ENCODE results near the gene HOXA5.

HOXA5 gene

GRCh38 chr7:27170426-27171324, 27.2 kb upstream of the HOXA5 start:
- DNase-seq: no peak

- DNase-seq: no peak
These were observed 26.4 kb upstream of the HOXA5 start for GRCh38 chr7:27169658-27170425.

GRCh38 chr7:27168265-27168947, 24.9 kb upstream of the HOXA5 start:
- no peak for DNase-seq

- no peak for DNase-seq
These were observed 24.4 kb upstream of the HOXA5 start for GRCh38 chr7:27167916-27168264.

GRCh38 chr7:27166531-27167505, 23.3 kb upstream of the HOXA5 start:
- DNase-seq: peak; percentile 49

- DNase-seq: no peak
These were observed 22.6 kb upstream of the HOXA5 start for GRCh38 chr7:27165996-27166530.

- DNase-seq: peak; percentile 79
These were observed 21.9 kb upstream of the HOXA5 start, which contains the start of gene HOXA9 for GRCh38 chr7:27165089-27165995. Gene HOXA9, minus strand, starts transcription at chr7:27165537. Its CDS starts 80 bp downstream, at chr7:27165457.

GRCh38 chr7:27164367-27165088, 21.0 kb upstream of the HOXA5 start:
- no peak for DNase-seq

- DNase-seq: no peak
These were observed 20.5 kb upstream of the HOXA5 start for GRCh38 chr7:27164045-27164366.

GRCh38 chr7:27163288-27164044, 20.0 kb upstream of the HOXA5 start:
- no peak for DNase-seq

- DNase-seq: no peak
These were observed 19.2 kb upstream of the HOXA5 start for GRCh38 chr7:27162561-27163287.

GRCh38 chr7:27161721-27162560, 18.5 kb upstream of the HOXA5 start:
- no peak for DNase-seq

- DNase-seq: no peak
These were observed 17.8 kb upstream of the HOXA5 start for GRCh38 chr7:27161214-27161720.

- peak; percentile 77 for DNase-seq
These were observed 17.2 kb upstream of the HOXA5 start for GRCh38 chr7:27160546-27161213.

- DNase-seq: no peak
These were observed 16.7 kb upstream of the HOXA5 start for GRCh38 chr7:27160145-27160545.

GRCh38 chr7:27159266-27160144, 16.0 kb upstream of the HOXA5 start:
- no peak for DNase-seq

All from fibroblast of upper back skin (primary cell).